Activated T-helper 17 cell treated with anti-CD3 and anti-CD28 coated beads, Interleukin-2, amount 50 U/mL, for 72 hours (primary cell): Measurements from ENCODE around the gene ITGAX. TPM values are rescaled to one million over a fixed set of nuclear protein-coding genes. Genes with fewer than 3 reads are reported as not detected.
A peak's percentile ranks its signal among the peaks of the same experiment; 100 is the strongest.

Experiments
- ATAC-seq: fragments of 150-1000 bp; cut with Tn5 transposase; replicated peaks from 2 replicates; pipeline ENCODE4 v1.10.0; 2021; ENCODE audit warnings: mild to moderate bottlenecking, moderate library complexity
- H3K27ac Mint-ChIP-seq: one replicate; pipeline ENCODE4 v1.8.0; 2022; ENCODE audit warnings: mixed read lengths
- H3K27me3 Mint-ChIP-seq: one replicate; pipeline ENCODE4 v1.8.0; 2022; ENCODE audit warnings: mixed read lengths
- H3K36me3 Mint-ChIP-seq: one replicate; pipeline ENCODE4 v1.8.0; 2022; ENCODE audit warnings: low read depth, mild to moderate bottlenecking, mixed read lengths
- H3K4me1 Mint-ChIP-seq: one replicate; pipeline ENCODE4 v1.8.0; 2022; ENCODE audit warnings: mixed read lengths
- H3K4me3 Mint-ChIP-seq: one replicate; pipeline ENCODE4 v1.8.0; 2022; ENCODE audit warnings: mild to moderate bottlenecking, mixed read lengths
- H3K9me3 Mint-ChIP-seq: one replicate; pipeline ENCODE4 v1.8.0; 2022; ENCODE audit warnings: mixed read lengths
- total RNA-seq, 2 donors: library from RNA; stranded (reverse); gene quantifications; one replicate each; pipeline ENCODE4 v1.2.3, GENCODE V29; 2022

The ITGAX gene
- total RNA-seq, 2 donors from 2014 or later, result 25.5 to 50.4 TPM

- Mint-ChIP-seq H3K9me3 (no peaks in the 10 kb centered on the region), H3K36me3 (no peaks in the 10 kb centered on the region), H3K27me3 (peaks cover 30% of the 10 kb centered on the region), H3K4me1 (peaks cover 11% of the 10 kb centered on the region), H3K4me3 (no peak overlapping the region), H3K27ac (no peak overlapping the region)
- peak; percentile 98 for ATAC-seq
Measured at GRCh38 chr16:31421587-31421986, 66.6 kb downstream of the ITGAX start.

GRCh38 chr16:31423241-31423640 is 68.3 kb downstream of the ITGAX start:
- Mint-ChIP-seq H3K4me3 (no peak overlapping the region), H3K4me1 (peaks cover 11% of the 10 kb centered on the region), H3K9me3 (no peaks in the 10 kb centered on the region), H3K27me3 (peaks cover 24% of the 10 kb centered on the region), H3K27ac (no peak overlapping the region), H3K36me3 (no peaks in the 10 kb centered on the region)
- peak; percentile 33 for ATAC-seq

GRCh38 chr16:31423801-31424200 is 68.8 kb downstream of the ITGAX start:
- ATAC-seq, result no peak
- H3K9me3 Mint-ChIP-seq, result no peaks in the 10 kb centered on the region
- H3K4me3 Mint-ChIP-seq, result no peak overlapping the region
- H3K36me3 Mint-ChIP-seq, result no peaks in the 10 kb centered on the region
- peaks cover 22% of the 10 kb centered on the region for H3K27me3 Mint-ChIP-seq
- H3K4me1 Mint-ChIP-seq, result peaks cover 11% of the 10 kb centered on the region
- no peak overlapping the region for H3K27ac Mint-ChIP-seq

- H3K4me3 Mint-ChIP-seq, result peak overlapping the region; percentile 13
- H3K9me3 Mint-ChIP-seq, result no peaks in the 10 kb centered on the region
- H3K4me1 Mint-ChIP-seq, result no peaks in the 10 kb centered on the region
Measured at GRCh38 chr16:31427441-31428278, 72.7 kb downstream of the ITGAX start.

GRCh38 chr16:31428279-31428597 is 73.3 kb downstream of the ITGAX start, which contains the start of gene COX6A2:
Gene COX6A2, minus strand, starts transcription at chr16:31428360. Its CDS starts 35 bp downstream, at chr16:31428325.
- H3K27ac Mint-ChIP-seq, result no peak within 1 kb of the TSS

More at GRCh38 chr16:31427441-31428278, 72.7 kb downstream of the ITGAX start:
- no peaks in the 10 kb centered on the region for H3K36me3 Mint-ChIP-seq
- peaks cover 13% of the 10 kb centered on the region for H3K27me3 Mint-ChIP-seq
- no peak overlapping the region for H3K27ac Mint-ChIP-seq
- ATAC-seq, result peak; percentile 17

GRCh38 chr16:31428638-31429247 is 73.8 kb downstream of the ITGAX start:
- no peaks in the 10 kb centered on the region for H3K4me1 Mint-ChIP-seq
- no peaks in the 10 kb centered on the region for H3K9me3 Mint-ChIP-seq
- peak; percentile 38 for ATAC-seq
- no peak overlapping the region for H3K27ac Mint-ChIP-seq
- no peak overlapping the region for H3K4me3 Mint-ChIP-seq
- no peaks in the 10 kb centered on the region for H3K36me3 Mint-ChIP-seq
- peaks cover 8% of the 10 kb centered on the region for H3K27me3 Mint-ChIP-seq

More at GRCh38 chr16:31428279-31428597, 73.3 kb downstream of the ITGAX start, which contains the start of gene COX6A2:
- Mint-ChIP-seq H3K4me1 (no peaks in the 10 kb centered on the region), H3K9me3 (no peaks in the 10 kb centered on the region), H3K27me3 (peaks cover 11% of the 10 kb centered on the region), H3K36me3 (no peaks in the 10 kb centered on the region), H3K4me3 (peak within 1 kb of the TSS; percentile 13)
- no peak for ATAC-seq

- Mint-ChIP-seq H3K4me3 (no peak overlapping the region), H3K27me3 (peaks cover 8% of the 10 kb centered on the region), H3K9me3 (no peaks in the 10 kb centered on the region), H3K27ac (no peak overlapping the region), H3K4me1 (no peaks in the 10 kb centered on the region), H3K36me3 (no peaks in the 10 kb centered on the region)
- ATAC-seq, result no peak
Measured at GRCh38 chr16:31429314-31429713, 74.3 kb downstream of the ITGAX start.

GRCh38 chr16:31429796-31430195 is 74.8 kb downstream of the ITGAX start:
- no peak overlapping the region for H3K27ac Mint-ChIP-seq

GRCh38 chr16:31430380-31431052 is 75.5 kb downstream of the ITGAX start:
- no peak overlapping the region for H3K4me3 Mint-ChIP-seq
- no peaks in the 10 kb centered on the region for H3K9me3 Mint-ChIP-seq
- ATAC-seq, result peak; percentile 80
- peaks cover 4% of the 10 kb centered on the region for H3K27me3 Mint-ChIP-seq
- H3K4me1 Mint-ChIP-seq, result no peaks in the 10 kb centered on the region
- no peak overlapping the region for H3K27ac Mint-ChIP-seq
- H3K36me3 Mint-ChIP-seq, result no peaks in the 10 kb centered on the region

More at GRCh38 chr16:31429796-31430195, 74.8 kb downstream of the ITGAX start:
- no peaks in the 10 kb centered on the region for H3K36me3 Mint-ChIP-seq
- H3K9me3 Mint-ChIP-seq, result no peaks in the 10 kb centered on the region
- no peaks in the 10 kb centered on the region for H3K4me1 Mint-ChIP-seq
- H3K4me3 Mint-ChIP-seq, result no peak overlapping the region
- no peak for ATAC-seq
- peaks cover 6% of the 10 kb centered on the region for H3K27me3 Mint-ChIP-seq

Other genes starting within 250 kb of the ITGAX start
- 10 to 100 TPM; 48.6 to 98.3 TPM for gene BCKDK, start 246.8 kb upstream of the ITGAX start, total RNA-seq
- 10 to 100 TPM; 49.7 to 50.2 TPM for gene KAT8, start 237.5 kb upstream of the ITGAX start, total RNA-seq
- gene PRSS8, start 219.4 kb upstream of the ITGAX start, total RNA-seq, result not detected
- 1 to 10 TPM; 1.1 TPM for gene PRSS36, start 205.1 kb upstream of the ITGAX start, total RNA-seq
- gene FUS, start 175.0 kb upstream of the ITGAX start, total RNA-seq, result 100 to 1,000 TPM; 425 to 686 TPM
- 10 to 100 TPM in 1 of 2 donors, 1 to 10 TPM in 1; 9.6 to 25.6 TPM for gene PYCARD, start 152.4 kb upstream of the ITGAX start, total RNA-seq
- gene TRIM72, start 141.1 kb upstream of the ITGAX start, total RNA-seq, result under 1 TPM in 1 of 2 donors, not detected in 1; 0.08 TPM
- gene PYDC1, start 138.0 kb upstream of the ITGAX start, total RNA-seq, result under 1 TPM in 1 of 2 donors, not detected in 1; 0.61 TPM
- gene ITGAM, start 95.2 kb upstream of the ITGAX start, total RNA-seq, result 1 to 10 TPM; 4.9 to 6.4 TPM
- gene ITGAD, start 38.2 kb downstream of the ITGAX start, total RNA-seq, result not detected
- not detected for gene COX6A2, start 73.2 kb downstream of the ITGAX start, total RNA-seq
- gene ZNF843, start 87.6 kb downstream of the ITGAX start, total RNA-seq, result under 1 TPM; 0.09 to 0.37 TPM
- 10 to 100 TPM; 11.9 to 17.9 TPM for gene ARMC5, start 104.3 kb downstream of the ITGAX start, total RNA-seq
- gene TGFB1I1, start 117.0 kb downstream of the ITGAX start, total RNA-seq, result 1 to 10 TPM; 2.7 to 5.6 TPM
- gene SLC5A2, start 127.9 kb downstream of the ITGAX start, total RNA-seq, result 1 to 10 TPM in 1 of 2 donors, under 1 TPM in 1; 0.50 to 1.2 TPM
- 10 to 100 TPM; 32.3 to 52.4 TPM for gene RUSF1, start 153.2 kb downstream of the ITGAX start, total RNA-seq
- not detected for gene AHSP, start 172.7 kb downstream of the ITGAX start, total RNA-seq